ENCODE data around the gene IER2. TPM values are rescaled to one million over a fixed set of nuclear protein-coding genes. Genes with fewer than 3 reads are reported as not detected.
"Not testable (repeated sequence)": the region's sequence is repeated elsewhere in the genome, so short reads cannot be mapped to it uniquely, and the experiment has no call there.

The IER2 gene
- total RNA-seq, 1 donor from 2014 or later, result 148 TPM

DNA sequence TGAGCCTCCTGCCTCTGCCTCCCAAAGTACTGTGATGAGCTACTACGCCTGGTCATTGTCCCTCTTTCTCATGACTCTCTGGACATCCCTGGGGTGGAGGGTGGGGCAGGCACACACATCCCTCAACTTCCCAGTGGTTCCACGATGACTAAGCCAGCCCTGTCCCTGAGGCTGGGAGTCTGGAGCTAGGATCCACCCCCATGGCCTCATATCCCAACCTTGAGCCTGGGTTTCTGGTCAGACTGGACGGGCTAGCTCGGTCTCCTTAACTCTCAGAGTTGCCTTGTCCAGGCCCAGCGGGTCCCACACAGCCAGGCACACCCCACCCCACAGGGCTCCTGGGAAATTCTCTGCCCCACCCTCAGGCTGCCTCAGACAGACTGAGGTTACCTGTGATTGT, 19.6 kb downstream of the IER2 start:
- Mint-ChIP-seq H3K27me3 (ENCODE audit: unreplicated experiment) (no peaks in the 10 kb centered on the region), H3K4me3 (ENCODE audit: unreplicated experiment) (no peak overlapping the region), H3K36me3 (ENCODE audit: unreplicated experiment) (no peaks in the 10 kb centered on the region), H3K4me1 (ENCODE audit: unreplicated experiment) (peaks cover 64% of the 10 kb centered on the region), H3K9me3 (ENCODE audit: unreplicated experiment) (no peaks in the 10 kb centered on the region), H3K27ac (ENCODE audit: unreplicated experiment) (peak overlapping the region; percentile 95)
- no peak for DNase-seq (ENCODE audit: extremely low spot score, unreplicated experiment)
- TF ChIP-seq, protein P1, sequence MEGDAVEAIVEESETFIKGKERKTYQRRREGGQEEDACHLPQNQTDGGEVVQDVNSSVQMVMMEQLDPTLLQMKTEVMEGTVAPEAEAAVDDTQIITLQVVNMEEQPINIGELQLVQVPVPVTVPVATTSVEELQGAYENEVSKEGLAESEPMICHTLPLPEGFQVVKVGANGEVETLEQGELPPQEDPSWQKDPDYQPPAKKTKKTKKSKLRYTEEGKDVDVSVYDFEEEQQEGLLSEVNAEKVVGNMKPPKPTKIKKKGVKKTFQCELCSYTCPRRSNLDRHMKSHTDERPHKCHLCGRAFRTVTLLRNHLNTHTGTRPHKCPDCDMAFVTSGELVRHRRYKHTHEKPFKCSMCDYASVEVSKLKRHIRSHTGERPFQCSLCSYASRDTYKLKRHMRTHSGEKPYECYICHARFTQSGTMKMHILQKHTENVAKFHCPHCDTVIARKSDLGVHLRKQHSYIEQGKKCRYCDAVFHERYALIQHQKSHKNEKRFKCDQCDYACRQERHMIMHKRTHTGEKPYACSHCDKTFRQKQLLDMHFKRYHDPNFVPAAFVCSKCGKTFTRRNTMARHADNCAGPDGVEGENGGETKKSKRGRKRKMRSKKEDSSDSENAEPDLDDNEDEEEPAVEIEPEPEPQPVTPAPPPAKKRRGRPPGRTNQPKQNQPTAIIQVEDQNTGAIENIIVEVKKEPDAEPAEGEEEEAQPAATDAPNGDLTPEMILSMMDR (IDR thresholded peaks at IDR 0.05), result no peak

DNA sequence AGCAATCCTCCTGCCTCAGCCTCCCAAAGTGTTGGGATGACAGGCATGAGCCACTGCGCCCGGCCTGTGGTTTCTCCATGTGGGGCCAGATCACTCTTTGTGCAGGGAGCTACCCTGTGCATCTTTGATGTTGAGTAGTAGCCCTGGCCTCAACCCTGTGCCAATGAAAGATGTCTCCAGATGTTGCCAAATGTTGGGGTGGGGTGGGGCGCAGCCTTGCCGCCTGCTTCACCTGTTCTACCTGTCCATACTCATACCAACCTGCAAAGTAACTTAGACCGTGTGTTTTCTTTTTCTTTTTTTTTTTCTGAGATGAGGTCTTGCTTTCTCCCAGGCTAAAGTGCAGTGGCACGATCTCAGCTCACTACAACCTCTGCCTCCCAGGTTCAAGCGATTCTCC, 20.9 kb downstream of the IER2 start:
- Mint-ChIP-seq H3K4me1 (ENCODE audit: unreplicated experiment) (peaks cover 50% of the 10 kb centered on the region), H3K27ac (ENCODE audit: unreplicated experiment) (peak overlapping the region; percentile 21), H3K36me3 (ENCODE audit: unreplicated experiment) (no peaks in the 10 kb centered on the region), H3K27me3 (ENCODE audit: unreplicated experiment) (no peaks in the 10 kb centered on the region), H3K9me3 (ENCODE audit: unreplicated experiment) (no peaks in the 10 kb centered on the region), H3K4me3 (ENCODE audit: unreplicated experiment) (no peak overlapping the region)
- TF ChIP-seq, protein P1 (IDR thresholded peaks at IDR 0.05), result no peak
- DNase-seq (ENCODE audit: extremely low spot score, unreplicated experiment), result no peak

GRCh38 chr19:13172346-13173138, 22.3 kb downstream of the IER2 start:
- Mint-ChIP-seq H3K4me1 (ENCODE audit: unreplicated experiment) (peaks cover 41% of the 10 kb centered on the region), H3K36me3 (ENCODE audit: unreplicated experiment) (no peaks in the 10 kb centered on the region), H3K27me3 (ENCODE audit: unreplicated experiment) (no peaks in the 10 kb centered on the region), H3K27ac (ENCODE audit: unreplicated experiment) (peak overlapping the region; percentile 88), H3K4me3 (ENCODE audit: unreplicated experiment) (no peak overlapping the region), H3K9me3 (ENCODE audit: unreplicated experiment) (no peaks in the 10 kb centered on the region)
- TF ChIP-seq, protein P1 (IDR thresholded peaks at IDR 0.05), result no peak
- no peak for DNase-seq (ENCODE audit: extremely low spot score, unreplicated experiment)

GRCh38 chr19:13173139-13173737, 23.0 kb downstream of the IER2 start:
- no peaks in the 10 kb centered on the region for H3K9me3 Mint-ChIP-seq (ENCODE audit: unreplicated experiment)
- TF ChIP-seq, protein P1 (IDR thresholded peaks at IDR 0.05), result no peak
- no peak overlapping the region for H3K4me3 Mint-ChIP-seq (ENCODE audit: unreplicated experiment)
- no peaks in the 10 kb centered on the region for H3K36me3 Mint-ChIP-seq (ENCODE audit: unreplicated experiment)
- H3K4me1 Mint-ChIP-seq (ENCODE audit: unreplicated experiment), result peaks cover 36% of the 10 kb centered on the region
- H3K27me3 Mint-ChIP-seq (ENCODE audit: unreplicated experiment), result no peaks in the 10 kb centered on the region
- no peak for DNase-seq (ENCODE audit: extremely low spot score, unreplicated experiment)
- H3K27ac Mint-ChIP-seq (ENCODE audit: unreplicated experiment), result peak overlapping the region; percentile 88

- H3K9me3 Mint-ChIP-seq (ENCODE audit: unreplicated experiment), result no peaks in the 10 kb centered on the region
- H3K27me3 Mint-ChIP-seq (ENCODE audit: unreplicated experiment), result no peaks in the 10 kb centered on the region
- H3K4me1 Mint-ChIP-seq (ENCODE audit: unreplicated experiment), result peaks cover 17% of the 10 kb centered on the region
- DNase-seq (ENCODE audit: extremely low spot score, unreplicated experiment), result no peak
- TF ChIP-seq, protein P1 (IDR thresholded peaks at IDR 0.05), result no peak
- no peaks in the 10 kb centered on the region for H3K36me3 Mint-ChIP-seq (ENCODE audit: unreplicated experiment)
- no peak overlapping the region for H3K27ac Mint-ChIP-seq (ENCODE audit: unreplicated experiment)
- H3K4me3 Mint-ChIP-seq (ENCODE audit: unreplicated experiment), result no peak overlapping the region
Observed at GRCh38 chr19:13176345-13176744, 26.1 kb downstream of the IER2 start.

DNA sequence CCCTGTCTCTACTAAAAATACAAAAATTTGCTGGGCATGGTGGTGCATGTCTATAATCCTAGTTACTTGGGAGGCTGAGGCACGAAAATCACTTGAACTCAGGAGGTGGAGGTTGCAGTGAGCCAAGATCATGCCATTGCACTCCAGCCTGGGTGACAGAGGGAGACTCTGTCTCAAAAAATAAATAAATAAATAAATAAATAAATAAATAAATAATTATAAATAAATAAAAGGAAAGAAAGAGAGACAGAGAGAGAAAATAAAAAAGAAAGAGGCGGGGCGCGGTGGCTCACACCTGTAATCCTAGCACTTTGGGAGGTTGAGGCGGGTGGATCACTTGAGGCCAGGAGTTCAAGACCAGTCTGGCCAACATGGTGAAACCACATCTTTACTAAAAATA, 27.4 kb downstream of the IER2 start:
- H3K4me1 Mint-ChIP-seq (ENCODE audit: unreplicated experiment), result peaks cover 12% of the 10 kb centered on the region
- not testable (repeated sequence) for H3K9me3 Mint-ChIP-seq (ENCODE audit: unreplicated experiment); H3K27me3 Mint-ChIP-seq (ENCODE audit: unreplicated experiment); H3K36me3 Mint-ChIP-seq (ENCODE audit: unreplicated experiment); H3K4me3 Mint-ChIP-seq (ENCODE audit: unreplicated experiment); DNase-seq (ENCODE audit: extremely low spot score, unreplicated experiment); H3K27ac Mint-ChIP-seq (ENCODE audit: unreplicated experiment)

GRCh38 chr19:13178291-13178690, 28.1 kb downstream of the IER2 start:
- not testable (repeated sequence) for DNase-seq (ENCODE audit: extremely low spot score, unreplicated experiment); H3K4me3 Mint-ChIP-seq (ENCODE audit: unreplicated experiment); H3K36me3 Mint-ChIP-seq (ENCODE audit: unreplicated experiment); H3K27ac Mint-ChIP-seq (ENCODE audit: unreplicated experiment); H3K9me3 Mint-ChIP-seq (ENCODE audit: unreplicated experiment); H3K4me1 Mint-ChIP-seq (ENCODE audit: unreplicated experiment); H3K27me3 Mint-ChIP-seq (ENCODE audit: unreplicated experiment)

Measured in osteocyte (in vitro differentiated cells).